IgD-negative memory B cell (primary cell): ENCODE data around the gene ELP4. TPM values are rescaled to one million over a fixed set of nuclear protein-coding genes. Genes with fewer than 3 reads are reported as not detected.
A peak's percentile ranks its signal among the peaks of the same experiment; 100 is the strongest.

ENCODE experiments used
- H3K27ac Mint-ChIP-seq, 3 donors: one replicate each; pipeline ENCODE4 v1.8.0; 2020 to 2022; ENCODE audit warnings: mild to moderate bottlenecking in 3 of 3, mixed read lengths in 3 of 3, moderate library complexity in 1 of 3
- H3K27me3 Mint-ChIP-seq: one replicate; pipeline ENCODE4 v1.8.0; 2021; ENCODE audit warnings: mixed read lengths
- H3K36me3 Mint-ChIP-seq: one replicate; pipeline ENCODE4 v1.8.0; 2020; ENCODE audit warnings: mild to moderate bottlenecking, mixed read lengths
- H3K4me1 Mint-ChIP-seq, 3 donors: one replicate each; pipeline ENCODE4 v1.8.0; 2020 to 2022; ENCODE audit warnings: mixed read lengths in 3 of 3, mild to moderate bottlenecking in 1 of 3
- H3K4me3 Mint-ChIP-seq, 4 donors: one replicate each; pipeline ENCODE4 v1.8.0; 2020 to 2022; ENCODE audit warnings: mild to moderate bottlenecking in 4 of 4, mixed read lengths in 4 of 4, moderate library complexity in 3 of 4
- H3K9me3 Mint-ChIP-seq, 3 donors: one replicate each; pipeline ENCODE4 v1.8.0; 2020 to 2021; ENCODE audit warnings: mixed read lengths in 3 of 3, mild to moderate bottlenecking in 1 of 3
- polyA plus RNA-seq: library from polyadenylated mRNA; unstranded; fragments of 300-500 nt; fragmentation: Illumina TruSeq; gene quantifications from one replicate; pipeline ENCODE4 v1.2.3, GENCODE V29; 2021

The ELP4 gene
- polyA plus RNA-seq, 1 donor from 2014 or later, result 15.3 TPM

DNA sequence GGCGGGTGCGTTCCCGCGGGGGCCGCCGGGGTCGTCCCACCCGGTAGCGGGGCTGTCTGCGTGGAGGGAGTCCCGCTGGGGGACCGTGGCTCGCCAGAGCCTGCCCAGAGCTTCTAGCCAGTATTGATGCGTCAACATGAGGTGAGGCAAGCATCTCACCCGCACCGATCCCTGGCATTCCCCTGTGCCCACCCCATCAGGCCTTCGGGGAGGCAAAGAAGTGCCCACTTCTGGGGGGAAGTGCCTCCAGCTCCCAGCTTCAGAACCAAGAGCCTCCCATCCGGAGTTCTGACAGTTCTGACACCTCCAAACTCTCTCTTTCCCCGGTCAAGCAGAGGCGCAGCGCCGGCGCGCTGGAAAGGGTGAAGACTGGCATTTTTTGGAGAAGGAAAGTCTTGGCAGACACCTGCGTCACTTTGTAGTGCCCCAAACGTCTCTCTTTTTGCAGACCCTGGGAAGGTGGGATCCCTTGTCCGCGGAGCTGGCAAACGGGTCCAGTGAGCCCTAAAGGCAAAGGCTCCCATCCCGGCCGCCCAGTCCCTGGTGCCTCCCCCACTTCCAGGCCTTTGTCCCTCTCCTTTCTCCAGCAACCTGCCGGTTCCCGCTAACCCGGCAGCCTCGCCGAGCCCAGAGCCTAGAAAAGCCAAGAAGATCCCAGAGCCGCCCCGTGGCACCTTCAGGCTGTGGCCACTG is 304.8 kb downstream of the ELP4 start:
- Mint-ChIP-seq H3K27ac (peak overlapping the region; percentile 92 to 97 (median 96)), H3K36me3 (peaks cover 2% of the 10 kb centered on the region), H3K4me3 (peak overlapping the region; percentile 26 to 88 (median 70)), H3K4me1 (peaks cover 24 to 30% (median 28%) of the 10 kb centered on the region in 3 donors), H3K9me3 (peaks cover 0 to 18% (median 0%) of the 10 kb centered on the region in 3 donors), H3K27me3 (peaks cover 54% of the 10 kb centered on the region)

GRCh38 chr11:31815711-31816467 is 306.3 kb downstream of the ELP4 start:
- Mint-ChIP-seq H3K4me3 (peak overlapping the region; percentile 62 to 89 (median 74)), H3K4me1 (peaks cover 17 to 21% (median 20%) of the 10 kb centered on the region in 3 donors), H3K27ac (peak overlapping the region; percentile 76 to 97 (median 96)), H3K36me3 (peaks cover 2% of the 10 kb centered on the region), H3K27me3 (peaks cover 56% of the 10 kb centered on the region), H3K9me3 (peaks cover 0 to 11% (median 0%) of the 10 kb centered on the region in 3 donors)

GRCh38 chr11:31816468-31817053 is 307.0 kb downstream of the ELP4 start:
- H3K27ac Mint-ChIP-seq, result peak overlapping the region; percentile 76 to 98 (median 96)
- peaks cover 55% of the 10 kb centered on the region for H3K27me3 Mint-ChIP-seq
- H3K4me3 Mint-ChIP-seq, result peak overlapping the region in 3 of 4 donors; percentile 62 to 89 (median 82)
- peaks cover 2% of the 10 kb centered on the region for H3K36me3 Mint-ChIP-seq
- H3K4me1 Mint-ChIP-seq, result peaks cover 15 to 18% (median 16%) of the 10 kb centered on the region in 3 donors
- peaks cover 0 to 7% (median 0%) of the 10 kb centered on the region in 3 donors for H3K9me3 Mint-ChIP-seq

GRCh38 chr11:31817054-31817620 is 307.6 kb downstream of the ELP4 start:
- H3K4me1 Mint-ChIP-seq, result peaks cover 12 to 16% (median 15%) of the 10 kb centered on the region in 3 donors
- H3K27me3 Mint-ChIP-seq, result peaks cover 58% of the 10 kb centered on the region
- peak overlapping the region; percentile 80 to 98 (median 82) for H3K27ac Mint-ChIP-seq
- peaks cover 0 to 7% (median 0%) of the 10 kb centered on the region in 3 donors for H3K9me3 Mint-ChIP-seq
- H3K4me3 Mint-ChIP-seq, result peak overlapping the region in 3 of 4 donors; percentile 55 to 85 (median 74)
- H3K36me3 Mint-ChIP-seq, result no peaks in the 10 kb centered on the region

GRCh38 chr11:31817621-31818424 is 308.3 kb downstream of the ELP4 start:
- H3K27ac Mint-ChIP-seq, result peak overlapping the region; percentile 80 to 98 (median 83)

DNA sequence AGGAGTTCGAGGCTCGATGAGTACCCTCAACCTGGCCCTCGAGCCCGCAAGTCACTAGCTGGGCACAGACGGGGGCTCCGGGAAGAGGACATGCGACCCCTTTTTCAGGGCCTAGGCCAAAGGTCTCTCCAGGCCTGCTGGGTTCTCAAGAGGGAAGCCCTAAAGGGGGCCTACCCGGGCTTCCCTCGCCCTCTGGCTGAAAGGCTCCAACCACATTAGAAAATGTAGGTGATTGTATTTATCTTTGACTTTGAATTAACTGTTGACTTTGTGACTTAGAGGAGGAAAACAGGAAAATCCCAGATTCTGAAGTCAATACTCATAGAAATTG is 308.8 kb downstream of the ELP4 start:
- Mint-ChIP-seq H3K9me3 (peaks cover 0 to 7% (median 0%) of the 10 kb centered on the region in 3 donors), H3K36me3 (no peaks in the 10 kb centered on the region), H3K4me3 (peak overlapping the region in 3 of 4 donors; percentile 12 to 29 (median 28)), H3K27me3 (peaks cover 59% of the 10 kb centered on the region), H3K4me1 (peaks cover 9 to 11% (median 9%) of the 10 kb centered on the region in 3 donors), H3K27ac (peak overlapping the region; percentile 53 to 93 (median 83))

More at GRCh38 chr11:31817621-31818424, 308.3 kb downstream of the ELP4 start:
- H3K36me3 Mint-ChIP-seq, result no peaks in the 10 kb centered on the region
- H3K4me3 Mint-ChIP-seq, result peak overlapping the region in 3 of 4 donors; percentile 12 to 55 (median 28)
- H3K4me1 Mint-ChIP-seq, result peaks cover 10 to 11% (median 10%) of the 10 kb centered on the region in 3 donors
- H3K9me3 Mint-ChIP-seq, result peaks cover 0 to 7% (median 0%) of the 10 kb centered on the region in 3 donors
- peaks cover 56% of the 10 kb centered on the region for H3K27me3 Mint-ChIP-seq

DNA sequence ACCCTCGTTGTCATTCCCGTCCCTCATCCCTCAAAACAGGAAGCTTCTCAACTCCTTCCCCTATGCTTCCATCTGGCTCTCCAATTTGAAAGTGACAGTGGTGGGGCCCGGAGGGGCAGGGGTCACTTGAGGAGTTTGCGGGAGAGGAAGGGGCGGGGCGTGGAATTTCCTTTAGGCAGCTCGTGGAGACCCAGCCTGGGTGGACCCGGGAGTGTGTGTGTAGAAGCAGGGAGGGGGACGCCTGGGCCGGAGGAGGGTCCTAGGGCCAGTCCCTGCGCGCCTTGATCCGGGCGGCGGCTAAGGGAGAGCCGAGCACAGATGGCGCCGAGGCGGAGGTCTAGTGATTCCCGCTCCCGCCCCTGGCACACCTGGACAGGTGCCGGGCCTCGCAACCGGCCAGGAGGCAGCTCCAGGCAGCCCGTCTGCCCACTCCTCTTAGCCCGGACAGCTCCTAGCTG is 309.3 kb downstream of the ELP4 start:
- Mint-ChIP-seq H3K27me3 (peaks cover 61% of the 10 kb centered on the region), H3K36me3 (no peaks in the 10 kb centered on the region), H3K4me3 (peak overlapping the region in 1 of 4 donors; percentile 29), H3K27ac (peak overlapping the region; percentile 53 to 93 (median 83)), H3K4me1 (peaks cover 6 to 11% (median 9%) of the 10 kb centered on the region in 3 donors), H3K9me3 (peaks cover 0 to 7% (median 0%) of the 10 kb centered on the region in 3 donors)

DNA sequence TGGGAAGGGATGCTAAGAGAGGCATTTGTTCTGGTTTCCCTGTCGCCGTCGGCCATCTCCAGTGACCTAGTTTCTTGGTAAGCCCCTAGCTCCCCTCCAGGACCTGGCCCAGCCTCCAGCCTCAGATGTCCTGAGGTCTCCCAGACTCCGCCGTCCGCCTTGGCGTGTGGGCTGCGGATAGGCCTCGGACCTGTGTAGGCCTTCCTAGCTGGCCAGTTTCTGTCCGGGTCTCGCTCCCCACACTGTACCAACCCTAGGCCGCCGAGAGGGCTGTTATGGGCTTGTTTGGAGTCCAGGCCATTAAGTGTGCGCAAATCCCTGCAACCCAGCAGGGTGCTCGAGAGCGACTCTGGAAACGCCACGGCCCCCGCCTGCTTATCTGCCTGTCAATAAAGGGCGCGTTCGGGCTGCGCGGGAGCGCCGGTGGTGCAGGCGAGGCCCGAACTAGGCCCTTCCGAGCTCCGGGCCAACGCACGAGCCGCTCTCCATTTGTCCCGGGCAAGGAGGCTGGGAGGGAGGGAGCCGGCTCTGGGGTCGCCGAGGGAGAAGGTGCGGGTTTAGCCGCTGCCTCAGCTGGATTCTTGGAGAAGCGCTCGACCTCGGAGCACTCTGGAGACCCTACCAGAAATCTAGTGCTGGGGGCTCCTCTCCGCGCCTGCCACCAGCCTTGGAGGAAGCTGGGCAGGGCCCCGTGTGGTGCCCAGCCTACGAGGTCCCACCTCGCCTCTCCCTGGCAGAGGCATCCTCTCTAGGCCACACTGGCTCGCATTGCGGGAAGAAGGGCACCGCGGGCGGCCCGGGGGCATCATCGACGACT is 310.3 kb downstream of the ELP4 start:
- H3K9me3 Mint-ChIP-seq, result peaks cover 0 to 7% (median 0%) of the 10 kb centered on the region in 3 donors

GRCh38 chr11:31820438-31820818 is 310.9 kb downstream of the ELP4 start:
- Mint-ChIP-seq H3K4me1 (peaks cover 0 to 6% (median 5%) of the 10 kb centered on the region in 3 donors), H3K4me3 (no peak overlapping the region), H3K36me3 (no peaks in the 10 kb centered on the region)

More for the DNA sequence above, 310.3 kb downstream of the ELP4 start:
- peaks cover 5 to 10% (median 9%) of the 10 kb centered on the region in 3 donors for H3K4me1 Mint-ChIP-seq
- H3K4me3 Mint-ChIP-seq, result peak overlapping the region in 1 of 4 donors; percentile 82
- H3K36me3 Mint-ChIP-seq, result no peaks in the 10 kb centered on the region
- peak overlapping the region in 2 of 3 donors; percentile 47 to 83 for H3K27ac Mint-ChIP-seq
- H3K27me3 Mint-ChIP-seq, result peaks cover 63% of the 10 kb centered on the region

DNA sequence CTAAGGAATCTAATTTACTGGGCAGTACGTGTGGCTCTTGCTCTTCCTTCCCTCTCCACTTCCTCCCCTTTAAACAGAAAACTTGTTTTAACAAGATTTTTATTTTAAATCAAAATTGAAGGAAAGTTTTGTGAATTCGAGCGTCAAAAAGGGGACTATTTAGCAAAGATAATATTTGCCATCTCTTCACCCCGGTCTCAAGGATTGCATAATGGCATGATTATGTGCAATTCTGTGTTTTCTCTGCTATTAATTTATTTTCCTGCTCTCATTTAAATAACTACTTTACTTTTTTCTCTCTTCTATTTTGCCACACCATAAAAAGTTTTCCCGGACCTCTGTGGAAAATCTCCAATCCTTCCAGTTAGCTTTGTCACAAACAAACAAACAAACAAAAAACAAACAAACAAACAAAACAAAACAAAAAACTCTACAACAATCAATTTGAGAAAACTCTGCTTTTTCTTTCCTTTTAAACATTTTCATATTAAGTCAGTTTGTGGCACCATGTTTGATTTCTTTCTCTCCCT is 311.7 kb downstream of the ELP4 start:
- H3K27ac Mint-ChIP-seq, result peak overlapping the region; percentile 1 to 94 (median 86)
- H3K4me1 Mint-ChIP-seq, result peaks cover under 1 to 4% (median 3%) of the 10 kb centered on the region in 3 donors
- H3K4me3 Mint-ChIP-seq, result peak overlapping the region in 2 of 4 donors; percentile 3 to 5
- peaks cover 0 to 1% (median 0%) of the 10 kb centered on the region in 3 donors for H3K9me3 Mint-ChIP-seq
- H3K36me3 Mint-ChIP-seq, result no peaks in the 10 kb centered on the region
- peaks cover 64% of the 10 kb centered on the region for H3K27me3 Mint-ChIP-seq

More at GRCh38 chr11:31820438-31820818, 310.9 kb downstream of the ELP4 start:
- H3K27me3 Mint-ChIP-seq, result peaks cover 63% of the 10 kb centered on the region
- peaks cover 0 to 4% (median 0%) of the 10 kb centered on the region in 3 donors for H3K9me3 Mint-ChIP-seq
- peak overlapping the region in 1 of 3 donors; percentile 83 for H3K27ac Mint-ChIP-seq

DNA sequence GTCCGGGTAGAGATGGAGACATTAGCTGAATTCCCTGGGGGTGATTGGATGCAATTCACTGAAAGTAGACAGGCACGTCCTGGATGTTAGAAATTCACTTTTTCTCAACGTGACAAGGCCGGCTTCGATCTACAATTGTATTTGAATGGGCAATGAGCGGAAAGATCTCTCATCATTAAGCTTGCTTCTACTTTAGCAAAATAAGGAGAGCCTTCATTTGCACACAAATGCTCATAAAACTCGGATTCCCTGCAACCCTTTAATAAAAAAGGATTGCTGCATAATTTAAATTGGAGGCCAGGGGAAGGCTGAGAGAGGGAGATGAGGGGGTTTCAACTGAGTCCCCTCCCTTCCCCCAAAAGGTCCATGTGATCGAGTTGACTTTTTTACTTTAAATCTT is 312.2 kb downstream of the ELP4 start:
- Mint-ChIP-seq H3K4me1 (peaks cover 4 to 5% (median 4%) of the 10 kb centered on the region in 3 donors), H3K27ac (peak overlapping the region; percentile 1 to 94 (median 86)), H3K9me3 (no peaks in the 10 kb centered on the region), H3K36me3 (no peaks in the 10 kb centered on the region), H3K27me3 (peaks cover 67% of the 10 kb centered on the region), H3K4me3 (peak overlapping the region in 1 of 4 donors; percentile 3)

GRCh38 chr11:31822175-31822926 is 312.8 kb downstream of the ELP4 start:
- Mint-ChIP-seq H3K4me3 (peak overlapping the region in 1 of 4 donors; percentile 52), H3K27ac (peak overlapping the region in 2 of 3 donors; percentile 1 to 94), H3K9me3 (peaks cover 0 to 1% (median 0%) of the 10 kb centered on the region in 3 donors), H3K36me3 (no peaks in the 10 kb centered on the region), H3K27me3 (peaks cover 65% of the 10 kb centered on the region), H3K4me1 (peaks cover 4 to 5% (median 4%) of the 10 kb centered on the region in 3 donors)
